ENCODE results near the gene PDGFC. TPM values are rescaled to one million over a fixed set of nuclear protein-coding genes. Genes with fewer than 3 reads are reported as not detected.

The PDGFC gene
- total RNA-seq, 2 donors from 2014 or later = 19.1 to 21.8 TPM

DNA sequence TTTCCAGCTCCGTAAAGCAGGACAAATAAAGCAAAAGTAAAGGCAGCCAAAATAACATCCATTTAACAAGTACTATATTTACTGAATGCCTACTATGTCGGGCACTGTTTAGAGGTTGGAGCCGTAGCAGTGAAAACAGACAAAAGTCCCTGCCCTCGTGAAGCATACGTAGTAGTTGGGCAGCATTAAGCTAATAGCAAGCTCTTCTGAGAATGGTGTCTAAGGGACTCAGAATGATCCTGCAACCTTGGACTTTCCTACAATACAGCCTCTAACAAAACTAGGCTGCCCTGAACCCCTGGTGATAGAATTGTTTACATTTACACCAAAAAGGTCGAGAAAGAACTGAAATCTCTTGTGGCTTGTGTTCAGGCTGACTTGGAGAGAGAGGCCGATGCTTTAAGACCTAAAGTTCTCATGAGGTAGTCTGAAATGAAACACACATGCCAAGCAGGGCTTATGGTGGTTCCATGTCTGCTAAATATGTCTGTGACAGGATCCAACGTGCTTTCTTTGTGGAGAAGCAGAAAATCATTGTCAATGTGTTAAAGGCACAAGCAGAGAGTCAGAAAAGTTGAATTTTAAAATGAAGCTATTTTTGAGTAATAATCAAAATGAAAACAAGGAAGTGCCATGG is 898 bp upstream of the PDGFC start:
- DNase-seq = peak in 1 of 4 donors; percentile 15
- intact Hi-C loops (cut with DNase I) = loop anchor here (10.0 kb wide), 1 partner anchor 72 kb away; no protein-coding TSS in a partner anchor

DNA sequence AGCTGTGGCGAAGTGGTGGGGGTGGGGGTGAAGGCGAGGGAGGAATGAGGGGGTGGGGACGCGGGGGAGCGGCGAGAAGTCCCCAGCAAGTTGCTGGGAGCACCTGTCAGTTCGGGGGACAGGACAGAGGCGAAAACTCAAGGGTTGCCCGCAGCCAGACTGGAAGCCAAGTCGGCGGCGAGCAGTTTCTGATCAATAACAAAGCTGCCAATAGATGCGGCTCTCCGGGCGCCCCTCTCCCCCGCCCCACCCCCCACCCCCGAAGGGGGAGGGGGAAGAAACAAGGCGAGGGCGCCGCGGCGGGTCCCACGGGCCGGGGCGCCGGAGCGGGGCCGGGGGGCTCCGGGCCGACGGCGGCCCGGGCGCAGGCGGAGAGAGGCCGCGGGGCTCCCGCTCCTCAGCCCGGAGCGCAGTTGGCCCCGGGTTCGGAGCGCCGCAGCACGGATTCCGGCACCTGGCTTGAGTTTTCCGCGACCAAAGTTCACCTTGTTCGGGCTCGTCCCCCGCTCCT is 379 bp downstream of the PDGFC start:
- peaks cover 36% of the 10 kb centered on the region for H3K4me1 ChIP-seq
- no peaks in the 10 kb centered on the region for H3K36me3 ChIP-seq (replicated peaks in 1 of 2; ENCODE audit: insufficient read depth in 1 of 2, low read depth in 2 of 2)
- H3K9me3 ChIP-seq = no peaks in the 10 kb centered on the region
- intact Hi-C loops (cut with DNase I) = loop anchor here (10.0 kb wide), 1 partner anchor 74 kb away; no protein-coding TSS in a partner anchor
- WGBS, 2 donors = 0 to 1% methylated on average over 19 to 45 of the region's 51 CpGs
- H3K4me3 ChIP-seq = peak overlapping the region; percentile 49 to 82
- peak overlapping the region; percentile 87 to 97 (median 92) for H3K27ac ChIP-seq
- peak; percentile 35 to 62 (median 44) for DNase-seq
- no peaks in the 10 kb centered on the region for H3K27me3 ChIP-seq
- peak; percentile 30 for ATAC-seq
- TF ChIP-seq, protein P1, sequence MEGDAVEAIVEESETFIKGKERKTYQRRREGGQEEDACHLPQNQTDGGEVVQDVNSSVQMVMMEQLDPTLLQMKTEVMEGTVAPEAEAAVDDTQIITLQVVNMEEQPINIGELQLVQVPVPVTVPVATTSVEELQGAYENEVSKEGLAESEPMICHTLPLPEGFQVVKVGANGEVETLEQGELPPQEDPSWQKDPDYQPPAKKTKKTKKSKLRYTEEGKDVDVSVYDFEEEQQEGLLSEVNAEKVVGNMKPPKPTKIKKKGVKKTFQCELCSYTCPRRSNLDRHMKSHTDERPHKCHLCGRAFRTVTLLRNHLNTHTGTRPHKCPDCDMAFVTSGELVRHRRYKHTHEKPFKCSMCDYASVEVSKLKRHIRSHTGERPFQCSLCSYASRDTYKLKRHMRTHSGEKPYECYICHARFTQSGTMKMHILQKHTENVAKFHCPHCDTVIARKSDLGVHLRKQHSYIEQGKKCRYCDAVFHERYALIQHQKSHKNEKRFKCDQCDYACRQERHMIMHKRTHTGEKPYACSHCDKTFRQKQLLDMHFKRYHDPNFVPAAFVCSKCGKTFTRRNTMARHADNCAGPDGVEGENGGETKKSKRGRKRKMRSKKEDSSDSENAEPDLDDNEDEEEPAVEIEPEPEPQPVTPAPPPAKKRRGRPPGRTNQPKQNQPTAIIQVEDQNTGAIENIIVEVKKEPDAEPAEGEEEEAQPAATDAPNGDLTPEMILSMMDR (IDR thresholded peaks at IDR 0.05) = peak in 1 of 7 experiments; percentile 2
- no peak for TF ChIP-seq POLR2A (IDR thresholded peaks at IDR 0.05)

More for the DNA sequence above, 898 bp upstream of the PDGFC start:
- TF ChIP-seq, protein P1 (IDR thresholded peaks at IDR 0.05) = no peak
- TF ChIP-seq POLR2A (IDR thresholded peaks at IDR 0.05) = no peak
- no peak for ATAC-seq
- Histone ChIP-seq H3K36me3 (replicated peaks in 1 of 2; ENCODE audit: insufficient read depth in 1 of 2, low read depth in 2 of 2) (no peaks in the 10 kb centered on the region), H3K9me3 (no peaks in the 10 kb centered on the region), H3K4me1 (peaks cover 41% of the 10 kb centered on the region), H3K27me3 (no peaks in the 10 kb centered on the region), H3K4me3 (peak overlapping the region; percentile 49 to 82), H3K27ac (peak overlapping the region; percentile 87 to 97 (median 92))
- 4 to 8% methylated on average over 8 of the region's 8 CpGs for WGBS, 2 donors

DNA sequence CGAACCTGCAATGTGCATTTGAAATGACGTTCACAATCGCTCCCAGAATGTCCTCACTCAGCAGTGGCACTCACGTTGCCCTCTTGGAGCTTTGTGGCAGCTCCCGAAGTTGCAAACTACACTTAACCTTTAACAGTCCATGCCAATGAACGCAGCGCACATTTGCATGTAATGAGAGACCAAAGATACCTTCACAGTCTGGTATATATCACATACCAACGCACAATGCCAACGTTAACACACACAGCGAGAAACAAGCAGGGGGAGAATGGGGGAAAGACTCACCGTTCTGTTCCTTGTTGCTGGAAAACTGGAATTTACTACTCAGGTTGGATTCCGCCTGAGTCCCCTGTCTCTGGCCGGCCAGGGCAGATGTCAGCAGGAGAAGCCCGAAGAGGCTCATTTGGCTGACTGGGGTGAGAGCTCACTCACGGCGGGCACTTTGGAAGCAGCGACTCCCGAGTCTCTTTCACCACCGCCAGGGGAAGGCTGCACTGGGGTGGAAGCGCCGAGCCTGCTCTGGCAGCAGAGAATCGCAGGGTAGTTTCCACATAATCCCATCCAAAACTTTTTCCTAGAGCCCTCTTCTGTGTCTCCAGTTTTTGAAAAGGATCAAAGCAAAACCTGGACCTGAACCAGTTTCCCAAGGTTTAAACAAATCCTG is 966 bp downstream of the PDGFC start:
- Histone ChIP-seq H3K4me1 (peaks cover 36% of the 10 kb centered on the region), H3K9me3 (no peaks in the 10 kb centered on the region), H3K36me3 (replicated peaks in 1 of 2; ENCODE audit: insufficient read depth in 1 of 2, low read depth in 2 of 2) (no peaks in the 10 kb centered on the region), H3K27ac (peak overlapping the region; percentile 87 to 97 (median 92)), H3K27me3 (no peaks in the 10 kb centered on the region), H3K4me3 (peak overlapping the region; percentile 48 to 82)
- DNase-seq (peak; percentile 64 to 70 (median 69)), ATAC-seq (peak; percentile 61)
- 0% methylated on average over 12 to 22 of the region's 22 CpGs for WGBS, 2 donors
- TF ChIP-seq, protein P1 (IDR thresholded peaks at IDR 0.05) = peak; percentile 20 to 72 (median 57)
- TF ChIP-seq POLR2A (IDR thresholded peaks at IDR 0.05) = peak in 2 of 3 donors; percentile 53 to 61
- intact Hi-C loops (cut with DNase I) = loop anchor here (10.0 kb wide), 1 partner anchor 74 kb away; no protein-coding TSS in a partner anchor

DNA sequence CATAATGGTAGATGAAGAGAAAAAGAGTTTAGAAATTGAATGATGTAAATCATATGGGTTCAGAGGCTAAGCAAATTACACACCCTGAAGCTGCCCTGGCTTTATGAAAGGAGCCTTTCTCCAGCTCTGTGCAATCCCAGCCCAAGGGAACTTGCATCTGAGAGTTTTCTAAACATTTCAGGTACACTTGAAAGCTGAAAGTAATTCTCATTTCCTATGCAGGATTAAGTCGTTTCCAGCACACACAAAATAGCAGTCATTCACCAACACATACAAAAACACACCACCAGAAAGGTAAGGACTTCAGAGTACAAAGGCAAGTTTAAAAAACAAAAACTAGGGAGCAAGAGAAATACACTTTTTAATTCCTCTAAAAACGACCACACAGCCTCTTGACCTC is 1.7 kb downstream of the PDGFC start:
- 0 to 5% methylated on average over 2 of the region's 2 CpGs for WGBS, 2 donors
- Histone ChIP-seq H3K4me3 (peak overlapping the region; percentile 48 to 82), H3K9me3 (no peaks in the 10 kb centered on the region), H3K4me1 (peaks cover 36% of the 10 kb centered on the region), H3K36me3 (replicated peaks in 1 of 2; ENCODE audit: insufficient read depth in 1 of 2, low read depth in 2 of 2) (no peaks in the 10 kb centered on the region), H3K27me3 (no peaks in the 10 kb centered on the region), H3K27ac (peak overlapping the region in 3 of 4 donors; percentile 91 to 97 (median 94))
- ATAC-seq (no peak), DNase-seq (no peak)
- TF ChIP-seq, protein P1 (IDR thresholded peaks at IDR 0.05) = no peak
- TF ChIP-seq POLR2A (IDR thresholded peaks at IDR 0.05) = no peak
- intact Hi-C loops (cut with DNase I) = loop anchor here (10.0 kb wide), 1 partner anchor 75 kb away; no protein-coding TSS in a partner anchor
